Fibroblast of mammary gland (primary cell): ENCODE data around the gene CMTM7.

Experiments
- DNase-seq: peaks from one replicate; pipeline ENCODE4 v3.0.0-alpha.2; 2010; ENCODE audit warnings: low read depth
- H3K4me3 ChIP-seq: 2 replicates; pipeline ENCODE4 v1.5.1; 2011; ENCODE audit warnings: low read depth, mild to moderate bottlenecking, low read length, moderate library complexity; ENCODE audit not compliant: control insufficient read depth
- CTCF ChIP-seq: conservative IDR thresholded peaks from 2 replicates; pipeline ENCODE4 v1.5.1; 2011; ENCODE audit warnings: low read depth, low read length, inconsistent platforms; ENCODE audit not compliant: control insufficient read depth, insufficient read depth

CMTM7 gene

GRCh38 chr3:32499585-32499984 is 107.9 kb downstream of the CMTM7 start:
- no peak overlapping the region for H3K4me3 ChIP-seq
- TF ChIP-seq CTCF = no peak
- DNase-seq = no peak

- TF ChIP-seq CTCF = no peak
- H3K4me3 ChIP-seq = no peak overlapping the region
- no peak for DNase-seq
These were observed 108.6 kb downstream of the CMTM7 start for GRCh38 chr3:32500231-32500630.

GRCh38 chr3:32500880-32501782 is 109.5 kb downstream of the CMTM7 start:
- peak overlapping the region; percentile 83 for H3K4me3 ChIP-seq
- TF ChIP-seq CTCF = no peak
- DNase-seq = no peak

- no peak for DNase-seq
- H3K4me3 ChIP-seq = peak overlapping the region; percentile 83
- no peak for TF ChIP-seq CTCF
These were observed 110.1 kb downstream of the CMTM7 start for GRCh38 chr3:32501783-32502117.

- no peak for TF ChIP-seq CTCF
- DNase-seq = peak; percentile 72
- H3K4me3 ChIP-seq = peak within 1 kb of the TSS; percentile 83
These were observed 110.7 kb downstream of the CMTM7 start, which contains the start of gene CMTM6 for GRCh38 chr3:32502118-32502945. Gene CMTM6, minus strand, starts transcription at chr3:32502852. Its CDS starts 107 bp downstream, at chr3:32502745.

GRCh38 chr3:32502946-32503286 is 111.3 kb downstream of the CMTM7 start:
- no peak for TF ChIP-seq CTCF
- DNase-seq = no peak
- peak overlapping the region; percentile 83 for H3K4me3 ChIP-seq
